GM12891 (cell line): ENCODE measurements around the gene CAMTA1.

ENCODE experiments used
- POLR2A ChIP-seq: IDR thresholded peaks from 2 replicates; pipeline ENCODE4 v1.6.1; 2011; ENCODE audit warnings: low read depth, low read length, control low read depth
- POLR2AphosphoS5 ChIP-seq: IDR thresholded peaks from 2 replicates; pipeline ENCODE4 v1.6.1; 2011; ENCODE audit warnings: low read depth, low read length, control low read depth
- TAF1 ChIP-seq: IDR thresholded peaks from 2 replicates; pipeline ENCODE4 v1.6.1; 2011; ENCODE audit warnings: low read depth, low read length, control low read depth

DNA sequence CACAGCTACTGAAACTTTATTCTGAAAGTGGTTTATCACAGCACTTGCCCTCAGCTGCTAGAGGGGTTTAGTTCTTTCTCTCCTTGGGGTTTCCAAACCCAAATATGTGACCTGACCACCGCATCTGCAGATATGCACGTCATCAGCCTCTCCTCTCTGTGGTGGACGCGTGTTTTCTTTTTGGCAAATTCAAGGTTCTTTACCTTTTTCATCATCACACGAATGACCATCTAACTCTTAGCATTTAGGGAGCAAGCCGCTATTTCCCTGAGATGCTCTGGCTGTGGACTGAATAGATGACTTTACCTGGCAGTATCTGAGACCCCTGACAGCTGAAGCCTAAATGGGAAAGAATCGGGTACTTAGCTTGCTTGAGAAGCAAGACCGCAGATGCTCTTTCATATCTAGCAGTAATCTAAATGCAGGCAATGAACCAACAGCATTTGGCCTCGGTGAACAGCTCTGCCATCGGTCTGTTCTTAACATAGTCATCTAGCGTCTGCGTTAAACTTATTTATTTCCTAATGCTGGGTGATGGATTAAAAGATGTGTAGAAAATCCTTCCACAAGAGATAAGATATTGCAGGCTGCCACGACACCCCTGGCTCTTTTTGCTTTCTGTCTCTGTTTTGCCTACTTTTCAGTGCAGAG lies 463.4 kb downstream of the CAMTA1 start:
- TF ChIP-seq POLR2A (no peak), POLR2AphosphoS5 (no peak), TAF1 (no peak)
